Neural cell (in vitro differentiated cells): ENCODE measurements around the gene IL1RAP. TPM values are rescaled to one million over a fixed set of nuclear protein-coding genes. Genes with fewer than 3 reads are reported as not detected.

Experiments used
- H2AFZ ChIP-seq: fragments of 200-600, 300-800 bp; sonication (generic), shearing (Covaris generic); 2 replicates; pipeline ENCODE4 v1.6.0; 2014; ENCODE audit warnings: low read depth, mild to moderate bottlenecking, antibody characterized with exemption, low read length, moderate library complexity
- H3F3A ChIP-seq: fragments of 200-600 bp; shearing (Covaris generic); 2 replicates; pipeline ENCODE4 v1.6.1; 2016; ENCODE audit warnings: mild to moderate bottlenecking, moderate library complexity, mixed read lengths, antibody characterized with exemption, low read length; ENCODE audit not compliant: insufficient read depth, poor library complexity, severe bottlenecking
- H3K27ac ChIP-seq: fragments of 200-600, 300-800 bp; sonication (generic), shearing (Covaris generic); 2 replicates; pipeline ENCODE4 v1.5.1; 2014; ENCODE audit warnings: mild to moderate bottlenecking, low read length, moderate library complexity
- H3K27me3 ChIP-seq: fragments of 300-800, 200-600 bp; sonication (generic), shearing (Covaris generic); 2 replicates; pipeline ENCODE4 v1.6.0; 2014; ENCODE audit warnings: mild to moderate bottlenecking, low read depth, low read length, moderate library complexity; ENCODE audit not compliant: insufficient read depth
- H3K36me3 ChIP-seq: fragments of 300-800, 200-600 bp; sonication (generic), shearing (Covaris generic); 2 replicates; pipeline ENCODE4 v1.5.1; 2014; ENCODE audit warnings: mild to moderate bottlenecking, antibody characterized with exemption, low read length, moderate library complexity; ENCODE audit not compliant: insufficient read depth
- H3K4me2 ChIP-seq: fragments of 300-800, 200-600 bp; sonication (generic), shearing (Covaris generic); 2 replicates; pipeline ENCODE4 v1.6.0; 2014; ENCODE audit warnings: mild to moderate bottlenecking, low read length
- H3K4me3 ChIP-seq: fragments of 300-800, 200-600 bp; sonication (generic), shearing (Covaris generic); 2 replicates; pipeline ENCODE4 v1.5.1; 2014; ENCODE audit warnings: mild to moderate bottlenecking, low read length, moderate library complexity
- H3K79me2 ChIP-seq: fragments of 200-600 bp; shearing (Covaris generic); replicated peaks from 2 replicates; pipeline ENCODE4 v1.6.0; 2014; ENCODE audit warnings: mild to moderate bottlenecking, low read length, moderate library complexity; ENCODE audit not compliant: insufficient read depth
- H3K9ac ChIP-seq: fragments of 300-800, 200-600 bp; sonication (generic), shearing (Covaris generic); 2 replicates; pipeline ENCODE4 v1.6.1; 2016; ENCODE audit warnings: mild to moderate bottlenecking, low read length, mixed read lengths
- H3K9me2 ChIP-seq: fragments of 200-600 bp; shearing (Covaris generic); 2 replicates; pipeline ENCODE4 v1.6.1; 2016; ENCODE audit warnings: mild to moderate bottlenecking, low read length, mixed read lengths; ENCODE audit not compliant: insufficient read depth
- H3K9me3 ChIP-seq: fragments of 200-600, 300-800 bp; sonication (generic), shearing (Covaris generic); 2 replicates; pipeline ENCODE4 v1.6.1; 2016; ENCODE audit warnings: mild to moderate bottlenecking, mixed run types, low read length, moderate library complexity, mixed read lengths
- H4K20me1 ChIP-seq: fragments of 200-600 bp; shearing (Covaris generic); 2 replicates; pipeline ENCODE4 v1.6.1; 2016; ENCODE audit warnings: mild to moderate bottlenecking, mixed run types; ENCODE audit not compliant: insufficient read depth
- EP300 ChIP-seq: fragments of 450-650 bp; conservative IDR thresholded peaks from 2 replicates; pipeline ENCODE4 v1.6.1; 2014; ENCODE audit warnings: antibody characterized with exemption, mild to moderate bottlenecking, moderate library complexity; ENCODE audit not compliant: poor library complexity, severe bottlenecking
- EZH2 ChIP-seq: fragments of 200-600, 300-800 bp; shearing (Covaris generic), sonication (generic); IDR thresholded peaks from 2 replicates; pipeline ENCODE4 v1.6.1; 2014; ENCODE audit warnings: antibody characterized with exemption, low read length, borderline replicate concordance, mild to moderate bottlenecking; ENCODE audit not compliant: insufficient read depth, poor library complexity, severe bottlenecking
- MXI1 ChIP-seq: fragments of 450-650 bp; conservative IDR thresholded peaks from 2 replicates; pipeline ENCODE4 v1.6.1; 2014; ENCODE audit warnings: antibody characterized with exemption, mild to moderate bottlenecking; ENCODE audit not compliant: poor library complexity, severe bottlenecking
- POLR2AphosphoS5 ChIP-seq: IDR thresholded peaks from 2 replicates; pipeline ENCODE4 v1.6.1; 2012
- RAD21 ChIP-seq: fragments of 450-650 bp; conservative IDR thresholded peaks from 2 replicates; pipeline ENCODE4 v1.6.1; 2014; ENCODE audit warnings: antibody characterized with exemption, mild to moderate bottlenecking, moderate library complexity
- REST ChIP-seq: IDR thresholded peaks from 2 replicates; pipeline ENCODE4 v1.6.1; 2012; ENCODE audit warnings: borderline replicate concordance
- SMC3 ChIP-seq: fragments of 450-650 bp; conservative IDR thresholded peaks from 2 replicates; pipeline ENCODE4 v1.6.1; 2014; ENCODE audit warnings: antibody characterized with exemption, mild to moderate bottlenecking, moderate library complexity; ENCODE audit not compliant: poor library complexity
- TAF1 ChIP-seq: IDR thresholded peaks from 2 replicates; pipeline ENCODE4 v1.6.1; 2012; ENCODE audit warnings: low read depth
- polyA plus RNA-seq: library from polyadenylated mRNA; depleted of rRNA; stranded (reverse); fragments of >200 nt; gene quantifications from 2 replicates; pipeline ENCODE4 v1.2.3, GENCODE V29; 2014
- TF ChIP-seq, protein P1 (sequence below): fragments of 450-650 bp; IDR thresholded peaks from 2 replicates; pipeline ENCODE4 v1.5.1; 2014; ENCODE audit warnings: antibody characterized with exemption, mild to moderate bottlenecking, moderate library complexity; ENCODE audit not compliant: poor library complexity, severe bottlenecking

The IL1RAP gene
- polyA plus RNA-seq, 1 donor from 2014 or later: 24.6 TPM

DNA sequence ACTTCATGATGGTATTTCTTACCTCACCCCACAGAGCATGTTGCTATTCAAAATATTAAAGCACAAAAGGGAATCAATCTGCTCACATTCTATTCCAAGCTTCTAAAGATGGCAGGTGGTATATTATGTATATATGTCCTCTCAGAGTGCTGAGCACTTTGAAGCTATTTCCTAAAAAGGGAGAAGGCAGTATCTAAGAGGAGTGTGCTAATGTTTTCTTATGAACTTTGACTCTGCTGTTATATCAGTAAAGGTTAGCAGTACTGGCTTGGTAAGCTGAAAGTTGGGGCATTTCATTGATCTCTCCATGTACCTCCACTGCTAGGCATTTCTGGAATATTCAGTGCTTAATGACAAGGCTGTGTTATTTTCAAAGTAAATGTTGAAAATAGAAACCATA lies 43.4 kb downstream of the IL1RAP start:
- no peaks in the 10 kb centered on the region for H3K79me2 ChIP-seq
- TF ChIP-seq, protein P1, sequence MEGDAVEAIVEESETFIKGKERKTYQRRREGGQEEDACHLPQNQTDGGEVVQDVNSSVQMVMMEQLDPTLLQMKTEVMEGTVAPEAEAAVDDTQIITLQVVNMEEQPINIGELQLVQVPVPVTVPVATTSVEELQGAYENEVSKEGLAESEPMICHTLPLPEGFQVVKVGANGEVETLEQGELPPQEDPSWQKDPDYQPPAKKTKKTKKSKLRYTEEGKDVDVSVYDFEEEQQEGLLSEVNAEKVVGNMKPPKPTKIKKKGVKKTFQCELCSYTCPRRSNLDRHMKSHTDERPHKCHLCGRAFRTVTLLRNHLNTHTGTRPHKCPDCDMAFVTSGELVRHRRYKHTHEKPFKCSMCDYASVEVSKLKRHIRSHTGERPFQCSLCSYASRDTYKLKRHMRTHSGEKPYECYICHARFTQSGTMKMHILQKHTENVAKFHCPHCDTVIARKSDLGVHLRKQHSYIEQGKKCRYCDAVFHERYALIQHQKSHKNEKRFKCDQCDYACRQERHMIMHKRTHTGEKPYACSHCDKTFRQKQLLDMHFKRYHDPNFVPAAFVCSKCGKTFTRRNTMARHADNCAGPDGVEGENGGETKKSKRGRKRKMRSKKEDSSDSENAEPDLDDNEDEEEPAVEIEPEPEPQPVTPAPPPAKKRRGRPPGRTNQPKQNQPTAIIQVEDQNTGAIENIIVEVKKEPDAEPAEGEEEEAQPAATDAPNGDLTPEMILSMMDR: no peak
- TF ChIP-seq RAD21: no peak
- no peak for TF ChIP-seq MXI1
- no peak for TF ChIP-seq TAF1
- TF ChIP-seq EZH2: no peak
- TF ChIP-seq SMC3: no peak
- TF ChIP-seq REST: no peak
- no peak for TF ChIP-seq POLR2AphosphoS5
- TF ChIP-seq EP300: no peak
- no peak overlapping the region for H3K4me2 ChIP-seq
- H3K9me2 ChIP-seq: no peaks in the 10 kb centered on the region
- H3K9me3 ChIP-seq: no peaks in the 10 kb centered on the region
- H2AFZ ChIP-seq: no peak overlapping the region
- H3K36me3 ChIP-seq: no peaks in the 10 kb centered on the region
- H3K9ac ChIP-seq: no peak overlapping the region
- no peak overlapping the region for H3K4me3 ChIP-seq
- H3K27ac ChIP-seq: no peak overlapping the region
- H4K20me1 ChIP-seq: no peaks in the 10 kb centered on the region
- H3F3A ChIP-seq: no peaks in the 10 kb centered on the region
- H3K27me3 ChIP-seq: no peaks in the 10 kb centered on the region

DNA sequence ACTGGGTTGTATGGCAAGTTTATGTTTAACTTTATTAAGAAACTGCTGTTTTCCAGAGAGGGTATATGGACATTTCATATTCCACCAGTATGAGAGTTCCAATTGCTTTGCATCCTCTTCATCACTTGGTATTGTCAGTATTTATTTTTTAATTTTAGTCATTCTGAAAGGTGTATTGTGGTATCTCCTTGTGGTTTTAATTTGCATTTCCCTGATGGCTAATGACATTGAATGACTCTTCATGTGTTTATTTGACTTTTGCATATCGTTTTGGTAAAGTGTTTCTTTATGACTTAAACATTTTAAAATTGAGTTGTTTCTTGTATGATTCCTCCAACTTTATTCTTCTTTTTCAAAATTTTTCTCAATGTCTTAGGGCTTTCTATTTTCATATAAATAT lies 44.4 kb downstream of the IL1RAP start:
- TF ChIP-seq RAD21 (no peak), POLR2AphosphoS5 (no peak), REST (no peak), EP300 (no peak), MXI1 (no peak), SMC3 (no peak), TAF1 (no peak)
- TF ChIP-seq, protein P1: no peak
- H3K36me3 ChIP-seq: no peaks in the 10 kb centered on the region
- no peak overlapping the region for H3K4me2 ChIP-seq

More for the DNA sequence above, 44.4 kb downstream of the IL1RAP start:
- Histone ChIP-seq H3F3A (no peaks in the 10 kb centered on the region), H3K9me2 (no peaks in the 10 kb centered on the region), H3K4me3 (no peak overlapping the region), H3K9ac (no peak overlapping the region), H3K27me3 (no peaks in the 10 kb centered on the region), H3K27ac (no peak overlapping the region), H3K9me3 (no peaks in the 10 kb centered on the region), H2AFZ (no peak overlapping the region), H3K79me2 (no peaks in the 10 kb centered on the region), H4K20me1 (no peaks in the 10 kb centered on the region)
